Lower lobe of right lung (tissue), 2 donors: Measurements from ENCODE around the gene MIB2. TPM values are rescaled to one million over a fixed set of nuclear protein-coding genes. Genes with fewer than 3 reads are reported as not detected.
A peak's percentile ranks its signal among the peaks of the same experiment; 100 is the strongest.

Experiments
- ATAC-seq, 2 donors: fragments of 200-7000 bp; cut with Tn5 transposase; one replicate each; pipeline ENCODE4 v1.9.1; 2020 to 2022; ENCODE audit warnings: mild to moderate bottlenecking in 2 of 2, moderate library complexity in 2 of 2
- DNase-seq: peaks from one replicate; pipeline ENCODE4 v3.0.0-alpha.2; 2020
- H3K27ac ChIP-seq: fragments of 200-600 bp; one replicate; pipeline ENCODE4 v1.8.0; 2022
- H3K27me3 ChIP-seq: fragments of 200-600 bp; one replicate; pipeline ENCODE4 v1.8.0; 2022; ENCODE audit warnings: low read depth
- H3K36me3 ChIP-seq: fragments of 200-600 bp; one replicate; pipeline ENCODE4 v1.8.0; 2022; ENCODE audit warnings: mild to moderate bottlenecking
- H3K4me1 ChIP-seq: fragments of 200-600 bp; one replicate; pipeline ENCODE4 v1.8.0; 2022
- H3K4me3 ChIP-seq: fragments of 200-600 bp; one replicate; pipeline ENCODE4 v1.8.0; 2022; ENCODE audit warnings: mild to moderate bottlenecking
- H3K9me3 ChIP-seq: fragments of 200-600 bp; one replicate; pipeline ENCODE4 v1.8.0; 2022
- CTCF ChIP-seq: fragments of 200-600 bp; IDR thresholded peaks from one replicate; pipeline ENCODE4 v1.8.0; 2022; ENCODE audit warnings: antibody characterized with exemption, mild to moderate bottlenecking
- intact Hi-C: fragments of 100-400 bp; cut with DNase I; formaldehyde crosslinking; loops from one replicate; pipeline ENCODE4 v1.11.0; 2022
- total RNA-seq: library from RNA; stranded (reverse); fragmentation: NEBNext Ultra II Directional; extraction: Animal tissue kit (Norgen Biotek cat#: 25700); gene quantifications from one replicate; pipeline ENCODE4 v1.2.1, GENCODE V29; 2021
- donor health status: DM: no; HTN: yes; CAD: no; lungs with severe emphysema.

MIB2 gene
- total RNA-seq, 1 donor from 2014 or later = 82.5 TPM

- Histone ChIP-seq H3K27ac (no peak overlapping the region), H3K9me3 (no peaks in the 10 kb centered on the region), H3K27me3 (no peaks in the 10 kb centered on the region), H3K4me3 (no peak overlapping the region), H3K4me1 (no peaks in the 10 kb centered on the region), H3K36me3 (peaks cover 18% of the 10 kb centered on the region)
- intact Hi-C loops = no loop called here
- DNase-seq (no peak), ATAC-seq (no peak)
- no peak for TF ChIP-seq CTCF
Observed at GRCh38 chr1:1623181-1623630, 7.9 kb downstream of the MIB2 start.

GRCh38 chr1:1623631-1624442 lies 8.5 kb downstream of the MIB2 start:
- Histone ChIP-seq H3K4me1 (no peaks in the 10 kb centered on the region), H3K4me3 (no peak overlapping the region), H3K36me3 (peaks cover 14% of the 10 kb centered on the region), H3K27ac (no peak overlapping the region), H3K27me3 (no peaks in the 10 kb centered on the region), H3K9me3 (no peaks in the 10 kb centered on the region)
- no peak for ATAC-seq
- intact Hi-C loops = no loop called here
- peak; percentile 46 for DNase-seq
- no peak for TF ChIP-seq CTCF

GRCh38 chr1:1624443-1625403 lies 9.4 kb downstream of the MIB2 start:
- intact Hi-C loops = no loop called here
- Histone ChIP-seq H3K4me3 (no peak overlapping the region), H3K9me3 (no peaks in the 10 kb centered on the region), H3K36me3 (peaks cover 14% of the 10 kb centered on the region), H3K27ac (no peak overlapping the region), H3K4me1 (no peaks in the 10 kb centered on the region), H3K27me3 (no peaks in the 10 kb centered on the region)
- ATAC-seq (no peak), DNase-seq (peak; percentile 46)
- TF ChIP-seq CTCF = no peak

- ATAC-seq (no peak), DNase-seq (peak; percentile 37)
- intact Hi-C loops = no loop called here
- no peaks in the 10 kb centered on the region for H3K4me1 ChIP-seq
- no peak overlapping the region for H3K27ac ChIP-seq
- H3K4me3 ChIP-seq = no peak overlapping the region
- peaks cover 14% of the 10 kb centered on the region for H3K36me3 ChIP-seq
- H3K27me3 ChIP-seq = peaks cover 2% of the 10 kb centered on the region
- H3K9me3 ChIP-seq = no peaks in the 10 kb centered on the region
- no peak for TF ChIP-seq CTCF
Observed at GRCh38 chr1:1625404-1625775, 10.1 kb downstream of the MIB2 start.

GRCh38 chr1:1625824-1626206 lies 10.5 kb downstream of the MIB2 start:
- ATAC-seq = no peak
- Histone ChIP-seq H3K4me1 (peaks cover 3% of the 10 kb centered on the region), H3K9me3 (no peaks in the 10 kb centered on the region), H3K27ac (no peak overlapping the region), H3K27me3 (peaks cover 7% of the 10 kb centered on the region), H3K4me3 (no peak overlapping the region), H3K36me3 (peaks cover 14% of the 10 kb centered on the region)
- no peak for DNase-seq
- no peak for TF ChIP-seq CTCF
- intact Hi-C loops = no loop called here
